MCF 10A (cell line): Measurements from ENCODE around the gene CYB5RL. TPM values are rescaled to one million over a fixed set of nuclear protein-coding genes. Genes with fewer than 3 reads are reported as not detected.

Experiments used
- BruUV-seq: library from RNA; stranded (reverse); fragments of 400-500 nt; replicated peaks from 2 replicates; lab custom pipeline; 2021; lab: Mats Ljungman, UMichigan
- CTCF ChIA-PET: fragments of 300-600 bp; sonication (Branson Sonifier 250); formaldehyde crosslinking; extraction: SDS; loops from one replicate; lab custom pipeline; 2021; ENCODE audit warnings: antibody characterized with exemption, inconsistent platforms; lab: Yijun Ruan, JAX
- POLR2A ChIA-PET: fragments of 300-600, 350-650 bp; sonication (Branson Sonifier 250); formaldehyde crosslinking; extraction: SDS; loops from one replicate; lab custom pipeline; 2020; ENCODE audit warnings: antibody characterized with exemption, inconsistent platforms; lab: Yijun Ruan, JAX
- DNase-seq: peaks from one replicate; pipeline ENCODE4 v3.0.0-alpha.2; 2018; ENCODE audit not compliant: unreplicated experiment
- H3K27ac Mint-ChIP-seq: one replicate; pipeline ENCODE4 v1.8.0; 2022; ENCODE audit warnings: mild to moderate bottlenecking, low read depth, mixed read lengths; ENCODE audit not compliant: unreplicated experiment
- H3K27me3 Mint-ChIP-seq: one replicate; pipeline ENCODE4 v1.8.0; 2022; ENCODE audit warnings: mixed read lengths; ENCODE audit not compliant: insufficient read depth, unreplicated experiment
- H3K36me3 Mint-ChIP-seq: one replicate; pipeline ENCODE4 v1.8.0; 2022; ENCODE audit warnings: mild to moderate bottlenecking, moderate library complexity, mixed read lengths; ENCODE audit not compliant: insufficient read depth, unreplicated experiment
- H3K4me1 Mint-ChIP-seq: one replicate; pipeline ENCODE4 v1.8.0; 2022; ENCODE audit warnings: mixed read lengths; ENCODE audit not compliant: insufficient read depth, unreplicated experiment
- H3K4me3 Mint-ChIP-seq: one replicate; pipeline ENCODE4 v1.8.0; 2022; ENCODE audit warnings: mild to moderate bottlenecking, moderate library complexity, mixed read lengths; ENCODE audit not compliant: unreplicated experiment
- H3K9me3 Mint-ChIP-seq: one replicate; pipeline ENCODE4 v1.8.0; 2022; ENCODE audit warnings: mixed read lengths; ENCODE audit not compliant: unreplicated experiment
- intact Hi-C: fragments of 100-400 bp; cut with micrococcal nuclease; formaldehyde crosslinking; loops from 2 replicates; pipeline ENCODE4 v1.14.1; 2022
- total RNA-seq: library from RNA; stranded (reverse); gene quantifications from 2 replicates; pipeline ENCODE4 v1.2.3, GENCODE V29; 2022
- TF ChIP-seq, protein P1 (sequence below): fragments of 200-600 bp; IDR thresholded peaks from one replicate; pipeline ENCODE4 v1.8.0; 2022; ENCODE audit warnings: antibody characterized with exemption, mild to moderate bottlenecking; ENCODE audit not compliant: unreplicated experiment

Gene CYB5RL
- total RNA-seq, 1 experiment from 2014 or later = 4.6 TPM

DNA sequence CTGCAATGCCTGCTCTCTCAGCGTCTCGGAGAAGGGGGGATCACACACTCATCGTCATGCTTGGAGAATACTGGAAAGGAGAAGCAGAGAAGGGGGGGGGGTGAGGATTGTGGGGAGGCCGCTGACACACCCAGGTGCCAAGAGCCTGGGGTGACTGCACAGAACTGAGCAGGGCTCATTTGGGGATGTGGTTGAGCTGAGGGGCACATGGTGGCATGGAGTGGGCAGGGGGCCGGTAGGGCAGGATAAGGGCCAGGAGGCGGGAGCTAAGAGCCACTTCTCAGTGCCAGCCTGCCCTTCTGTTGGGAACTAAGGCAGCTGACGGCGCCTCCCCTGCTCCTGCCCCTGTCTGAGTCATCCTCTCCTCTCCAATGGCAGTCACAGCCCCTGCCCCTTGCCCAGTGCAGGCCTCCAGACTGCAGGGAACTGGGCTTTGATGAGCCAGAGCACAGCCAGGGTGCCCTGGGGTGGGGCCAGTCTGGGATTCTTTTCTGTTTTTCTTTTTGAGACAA is 27.3 kb upstream of the CYB5RL start:
- intact Hi-C loops = no loop called here
- TF ChIP-seq, protein P1, sequence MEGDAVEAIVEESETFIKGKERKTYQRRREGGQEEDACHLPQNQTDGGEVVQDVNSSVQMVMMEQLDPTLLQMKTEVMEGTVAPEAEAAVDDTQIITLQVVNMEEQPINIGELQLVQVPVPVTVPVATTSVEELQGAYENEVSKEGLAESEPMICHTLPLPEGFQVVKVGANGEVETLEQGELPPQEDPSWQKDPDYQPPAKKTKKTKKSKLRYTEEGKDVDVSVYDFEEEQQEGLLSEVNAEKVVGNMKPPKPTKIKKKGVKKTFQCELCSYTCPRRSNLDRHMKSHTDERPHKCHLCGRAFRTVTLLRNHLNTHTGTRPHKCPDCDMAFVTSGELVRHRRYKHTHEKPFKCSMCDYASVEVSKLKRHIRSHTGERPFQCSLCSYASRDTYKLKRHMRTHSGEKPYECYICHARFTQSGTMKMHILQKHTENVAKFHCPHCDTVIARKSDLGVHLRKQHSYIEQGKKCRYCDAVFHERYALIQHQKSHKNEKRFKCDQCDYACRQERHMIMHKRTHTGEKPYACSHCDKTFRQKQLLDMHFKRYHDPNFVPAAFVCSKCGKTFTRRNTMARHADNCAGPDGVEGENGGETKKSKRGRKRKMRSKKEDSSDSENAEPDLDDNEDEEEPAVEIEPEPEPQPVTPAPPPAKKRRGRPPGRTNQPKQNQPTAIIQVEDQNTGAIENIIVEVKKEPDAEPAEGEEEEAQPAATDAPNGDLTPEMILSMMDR = no peak
- Mint-ChIP-seq H3K36me3 (peaks cover 19% of the 10 kb centered on the region), H3K27ac (peak overlapping the region; percentile 12), H3K27me3 (no peaks in the 10 kb centered on the region), H3K4me3 (no peak overlapping the region), H3K4me1 (peaks cover 16% of the 10 kb centered on the region), H3K9me3 (no peaks in the 10 kb centered on the region)
- no TSS peak for BruUV-seq
- ChIA-PET POLR2A (interaction anchor here (0.7 to 1.0 kb wide), 2 partner anchors 19 to 73 kb away, joined by 3 read pairs; no protein-coding TSS in a partner anchor), CTCF (interaction anchor here (0.6 to 0.8 kb wide), 5 partner anchors 101 to 790 kb away, joined by 3 to 9 read pairs (median 3); partner anchors contain the start of gene SSBP3)
- peak; percentile 80 for DNase-seq

DNA sequence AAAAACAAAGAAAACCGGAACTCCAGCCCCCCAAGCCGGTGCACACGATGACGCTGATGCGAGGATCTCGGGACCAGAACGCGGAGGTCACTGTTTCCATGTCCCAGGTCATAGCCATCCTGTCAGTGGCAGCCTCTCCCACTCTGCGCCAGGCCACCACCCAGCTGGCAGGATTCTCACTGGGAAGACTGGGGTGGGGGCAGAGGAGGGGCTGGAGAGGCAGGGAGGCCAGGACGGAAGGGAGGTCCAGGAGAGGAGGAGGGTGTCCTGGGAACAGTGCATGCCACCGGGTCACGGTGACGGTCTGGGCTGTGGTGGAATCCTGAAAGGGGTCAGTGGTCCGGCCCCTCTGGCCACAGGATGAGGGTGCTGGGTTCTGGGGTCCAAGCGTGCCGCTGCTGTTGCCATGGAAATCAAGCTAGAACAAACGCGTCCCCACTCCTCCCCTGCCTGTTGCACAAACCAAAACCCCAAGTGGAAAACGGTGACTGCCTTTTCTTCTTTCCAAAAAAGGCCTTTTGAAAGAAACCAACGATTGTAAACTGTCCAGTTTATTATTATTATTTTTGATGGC is 26.2 kb upstream of the CYB5RL start:
- no peak overlapping the region for H3K27ac Mint-ChIP-seq
- intact Hi-C loops = no loop called here
- no TSS peak for BruUV-seq

DNA sequence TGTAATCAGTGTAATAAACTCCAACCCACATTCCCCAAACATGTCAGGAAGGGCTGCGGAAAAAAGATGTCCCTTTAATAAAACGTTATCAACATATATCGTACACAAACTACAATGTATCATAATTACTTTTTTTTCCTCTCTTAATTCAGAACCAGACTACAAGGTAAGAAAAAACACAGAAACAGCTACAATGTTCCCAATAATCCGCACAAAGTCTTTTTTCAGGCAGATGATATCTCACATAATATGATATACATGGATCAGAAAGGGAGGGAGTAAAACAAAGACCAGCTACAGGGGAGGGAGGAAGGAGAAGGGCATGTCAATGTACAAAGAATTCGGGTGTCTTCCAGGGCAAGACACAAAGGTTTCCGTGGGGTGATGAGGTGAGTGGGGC is 25.5 kb upstream of the CYB5RL start:
- no peaks in the 10 kb centered on the region for H3K9me3 Mint-ChIP-seq
- peaks cover 29% of the 10 kb centered on the region for H3K36me3 Mint-ChIP-seq
- no peaks in the 10 kb centered on the region for H3K27me3 Mint-ChIP-seq
- CTCF ChIA-PET = interaction anchor here (0.5 kb wide), 1 partner anchor 12 kb away, joined by 3 read pairs; no protein-coding TSS in a partner anchor
- DNase-seq = no peak
- no peak overlapping the region for H3K27ac Mint-ChIP-seq
- TF ChIP-seq, protein P1 = no peak
- BruUV-seq = no TSS peak
- intact Hi-C loops = no loop called here
- no peak overlapping the region for H3K4me3 Mint-ChIP-seq
- POLR2A ChIA-PET = no interaction called here
- H3K4me1 Mint-ChIP-seq = peaks cover 16% of the 10 kb centered on the region

More for the DNA sequence above, 26.2 kb upstream of the CYB5RL start:
- TF ChIP-seq, protein P1 = no peak
- H3K27me3 Mint-ChIP-seq = no peaks in the 10 kb centered on the region
- no peaks in the 10 kb centered on the region for H3K9me3 Mint-ChIP-seq
- peaks cover 16% of the 10 kb centered on the region for H3K4me1 Mint-ChIP-seq
- no peak for DNase-seq
- H3K4me3 Mint-ChIP-seq = no peak overlapping the region
- POLR2A ChIA-PET = no interaction called here
- H3K36me3 Mint-ChIP-seq = peaks cover 25% of the 10 kb centered on the region
- CTCF ChIA-PET = no interaction called here

DNA sequence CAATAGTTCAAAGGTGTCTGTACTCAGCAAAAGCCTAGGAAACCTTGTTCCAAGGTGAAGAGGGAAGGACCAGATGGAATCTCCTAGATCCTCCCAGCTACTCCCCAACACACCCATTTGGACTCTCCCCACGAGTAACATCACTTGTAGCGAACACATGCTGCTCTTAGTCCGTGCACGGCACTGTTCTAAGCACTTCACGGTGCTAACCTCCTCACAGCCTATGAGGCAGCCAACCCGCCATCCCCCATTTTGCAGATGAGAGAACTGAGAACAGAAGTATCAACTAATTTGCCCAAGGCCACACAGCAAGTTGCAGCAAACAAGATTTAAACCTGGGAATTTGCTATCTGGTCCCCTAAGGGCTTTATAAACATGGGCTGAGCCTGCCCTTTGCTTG is 24.4 kb upstream of the CYB5RL start:
- Mint-ChIP-seq H3K4me3 (no peak overlapping the region), H3K27ac (no peak overlapping the region), H3K4me1 (peaks cover 9% of the 10 kb centered on the region), H3K36me3 (peaks cover 24% of the 10 kb centered on the region), H3K27me3 (no peaks in the 10 kb centered on the region), H3K9me3 (no peaks in the 10 kb centered on the region)
- POLR2A ChIA-PET = no interaction called here
- BruUV-seq = no TSS peak
- intact Hi-C loops = no loop called here
- TF ChIP-seq, protein P1 = no peak
- CTCF ChIA-PET = no interaction called here
- no peak for DNase-seq
